Lung microvascular endothelial cell (primary cell): Measurements from ENCODE around the gene PCK1. TPM values are rescaled to one million over a fixed set of nuclear protein-coding genes. Genes with fewer than 3 reads are reported as not detected.

Source experiments
- DNase-seq, 2 donors: peaks; one replicate each; pipeline versions ENCODE4 v3.0.0 to v3.0.0-alpha.2; 2010; ENCODE audit warnings: low read depth in 2 of 2
- total RNA-seq: library from RNA; depleted of rRNA; stranded (reverse); fragments of >200 nt; gene quantifications from 2 replicates; pipeline ENCODE4 v1.2.1, GENCODE V29; 2014

Gene PCK1
- total RNA-seq, 1 donor from 2014 or later: not detected

GRCh38 chr20:57559658-57560553 is 1.0 kb upstream of the PCK1 start:
- DNase-seq: no peak

DNA sequence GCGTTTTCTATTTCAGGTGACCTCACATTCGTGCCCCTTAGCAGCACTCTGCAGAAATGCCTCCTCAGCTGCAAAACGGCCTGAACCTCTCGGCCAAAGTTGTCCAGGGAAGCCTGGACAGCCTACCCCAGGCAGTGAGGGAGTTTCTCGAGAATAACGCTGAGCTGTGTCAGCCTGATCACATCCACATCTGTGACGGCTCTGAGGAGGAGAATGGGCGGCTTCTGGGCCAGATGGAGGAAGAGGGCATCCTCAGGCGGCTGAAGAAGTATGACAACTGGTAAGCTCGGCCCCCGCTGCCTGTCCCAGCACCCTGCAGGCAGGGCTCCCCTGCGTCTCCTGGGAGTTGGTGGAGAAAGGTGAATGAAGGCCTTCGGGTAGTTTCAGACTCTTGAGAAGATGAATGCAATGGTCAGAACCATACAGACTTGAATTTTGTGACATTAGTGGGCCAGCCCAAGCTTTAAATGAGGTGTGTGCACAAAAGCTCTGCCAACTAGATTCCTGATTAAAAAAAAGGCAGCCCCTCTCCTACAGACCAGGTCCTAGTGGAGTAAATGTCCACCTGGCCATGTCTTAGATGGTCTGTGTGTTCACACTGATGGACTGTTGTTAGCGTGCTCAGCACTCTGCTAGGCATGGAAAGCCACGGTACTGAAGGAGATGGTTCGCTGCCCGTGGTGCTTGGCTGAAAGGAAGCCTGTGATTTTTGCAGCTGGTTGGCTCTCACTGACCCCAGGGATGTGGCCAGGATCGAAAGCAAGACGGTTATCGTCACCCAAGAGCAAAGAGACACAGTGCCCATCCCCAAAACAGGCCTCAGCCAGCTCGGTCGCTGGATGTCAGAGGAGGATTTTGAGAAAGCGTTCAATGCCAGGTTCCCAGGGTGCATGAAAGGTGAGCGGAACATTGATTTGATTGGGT is 708 bp downstream of the PCK1 start:
- no peak for DNase-seq

DNA sequence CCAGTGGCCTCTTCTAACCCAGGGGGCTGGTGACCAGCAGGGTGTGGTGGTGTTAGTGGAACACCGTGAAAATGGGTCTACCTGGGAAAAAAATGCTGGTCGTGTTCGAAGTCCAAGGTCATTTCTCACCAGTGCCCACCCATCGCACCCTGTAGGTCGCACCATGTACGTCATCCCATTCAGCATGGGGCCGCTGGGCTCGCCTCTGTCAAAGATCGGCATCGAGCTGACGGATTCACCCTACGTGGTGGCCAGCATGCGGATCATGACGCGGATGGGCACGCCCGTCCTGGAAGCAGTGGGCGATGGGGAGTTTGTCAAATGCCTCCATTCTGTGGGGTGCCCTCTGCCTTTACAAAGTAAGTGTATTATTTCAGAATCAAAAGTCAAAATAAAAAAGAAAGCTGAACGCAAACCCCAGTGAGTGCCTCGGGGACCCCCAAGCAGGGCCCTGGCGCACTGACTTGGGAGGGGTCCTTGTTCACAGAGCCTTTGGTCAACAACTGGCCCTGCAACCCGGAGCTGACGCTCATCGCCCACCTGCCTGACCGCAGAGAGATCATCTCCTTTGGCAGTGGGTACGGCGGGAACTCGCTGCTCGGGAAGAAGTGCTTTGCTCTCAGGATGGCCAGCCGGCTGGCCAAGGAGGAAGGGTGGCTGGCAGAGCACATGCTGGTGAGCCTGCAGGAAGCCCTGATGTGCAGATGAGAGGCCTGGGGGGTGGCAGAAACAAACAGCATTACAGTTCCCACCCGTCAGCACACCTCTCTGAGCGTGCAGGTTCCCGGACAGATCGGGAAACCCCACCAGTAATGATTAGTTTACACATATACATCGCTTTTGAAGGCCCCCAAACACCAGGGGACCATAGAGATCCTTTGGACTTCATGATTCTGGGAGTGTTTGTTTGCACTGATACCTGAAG is 1.9 kb downstream of the PCK1 start:
- DNase-seq: no peak

DNA sequence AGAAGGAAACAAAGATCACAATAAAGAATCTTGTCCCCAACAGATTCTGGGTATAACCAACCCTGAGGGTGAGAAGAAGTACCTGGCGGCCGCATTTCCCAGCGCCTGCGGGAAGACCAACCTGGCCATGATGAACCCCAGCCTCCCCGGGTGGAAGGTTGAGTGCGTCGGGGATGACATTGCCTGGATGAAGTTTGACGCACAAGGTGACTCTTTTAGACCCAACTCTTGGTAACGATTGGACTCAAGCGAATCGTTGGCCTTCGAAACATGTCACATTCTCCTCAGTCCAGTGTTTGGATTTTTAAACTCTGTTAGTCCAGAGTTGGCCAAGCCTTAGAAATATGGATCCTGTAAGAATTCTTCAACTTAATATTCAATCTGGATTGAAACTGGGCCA is 2.6 kb downstream of the PCK1 start:
- DNase-seq: no peak

DNA sequence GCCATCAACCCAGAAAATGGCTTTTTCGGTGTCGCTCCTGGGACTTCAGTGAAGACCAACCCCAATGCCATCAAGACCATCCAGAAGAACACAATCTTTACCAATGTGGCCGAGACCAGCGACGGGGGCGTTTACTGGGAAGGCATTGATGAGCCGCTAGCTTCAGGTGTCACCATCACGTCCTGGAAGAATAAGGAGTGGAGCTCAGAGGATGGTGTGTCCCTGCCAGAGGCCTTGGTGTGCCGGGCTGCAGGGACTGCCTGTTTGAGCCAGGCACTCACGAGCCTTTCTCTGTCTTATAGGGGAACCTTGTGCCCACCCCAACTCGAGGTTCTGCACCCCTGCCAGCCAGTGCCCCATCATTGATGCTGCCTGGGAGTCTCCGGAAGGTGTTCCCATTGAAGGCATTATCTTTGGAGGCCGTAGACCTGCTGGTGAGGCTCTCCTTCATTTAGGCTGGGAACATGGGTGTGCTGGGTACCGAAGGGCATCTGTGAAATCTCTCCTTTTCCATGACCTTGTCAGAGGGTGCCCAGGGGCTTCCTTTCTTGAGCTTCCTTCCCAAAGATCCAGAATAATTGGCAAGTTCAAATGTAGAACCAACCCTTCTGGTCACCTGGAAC is 3.4 kb downstream of the PCK1 start:
- DNase-seq: no peak

DNA sequence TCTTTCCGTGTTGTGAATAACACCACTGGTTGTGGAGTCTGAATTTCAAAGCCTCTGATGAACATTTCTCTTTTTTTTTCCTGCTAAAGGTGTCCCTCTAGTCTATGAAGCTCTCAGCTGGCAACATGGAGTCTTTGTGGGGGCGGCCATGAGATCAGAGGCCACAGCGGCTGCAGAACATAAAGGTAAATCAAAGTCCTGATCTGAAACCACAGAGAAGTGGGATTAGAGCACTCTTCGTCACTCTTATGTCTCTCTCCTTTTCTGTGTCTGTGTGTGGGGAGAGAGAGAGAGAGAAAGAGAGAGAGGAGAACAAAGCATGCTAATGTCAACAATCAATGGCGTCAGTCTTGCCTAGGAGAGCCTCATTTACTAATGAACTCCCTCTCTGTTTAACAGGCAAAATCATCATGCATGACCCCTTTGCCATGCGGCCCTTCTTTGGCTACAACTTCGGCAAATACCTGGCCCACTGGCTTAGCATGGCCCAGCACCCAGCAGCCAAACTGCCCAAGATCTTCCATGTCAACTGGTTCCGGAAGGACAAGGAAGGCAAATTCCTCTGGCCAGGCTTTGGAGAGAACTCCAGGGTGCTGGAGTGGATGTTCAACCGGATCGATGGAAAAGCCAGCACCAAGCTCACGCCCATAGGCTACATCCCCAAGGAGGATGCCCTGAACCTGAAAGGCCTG is 4.2 kb downstream of the PCK1 start:
- DNase-seq: no peak

DNA sequence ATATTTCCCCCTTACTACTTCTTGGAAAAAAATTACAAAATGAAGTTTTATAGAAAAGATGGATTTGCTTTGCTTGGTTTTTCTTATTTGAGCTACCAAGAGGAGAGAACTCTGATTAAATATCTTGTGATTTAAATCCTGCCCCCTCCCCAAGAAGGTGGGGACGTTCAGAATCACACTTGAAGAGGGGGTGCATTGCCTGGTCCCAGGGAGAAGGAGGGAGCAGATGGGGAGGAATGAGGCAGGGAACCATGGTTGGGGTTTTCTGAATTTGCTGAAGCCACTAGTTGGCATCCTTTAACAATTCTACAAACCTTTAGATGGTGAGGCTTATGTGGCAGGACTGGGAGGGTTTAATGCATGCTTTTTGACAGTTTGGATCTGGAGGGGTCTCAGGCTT is 5.5 kb downstream of the PCK1 start:
- DNase-seq: no peak

DNA sequence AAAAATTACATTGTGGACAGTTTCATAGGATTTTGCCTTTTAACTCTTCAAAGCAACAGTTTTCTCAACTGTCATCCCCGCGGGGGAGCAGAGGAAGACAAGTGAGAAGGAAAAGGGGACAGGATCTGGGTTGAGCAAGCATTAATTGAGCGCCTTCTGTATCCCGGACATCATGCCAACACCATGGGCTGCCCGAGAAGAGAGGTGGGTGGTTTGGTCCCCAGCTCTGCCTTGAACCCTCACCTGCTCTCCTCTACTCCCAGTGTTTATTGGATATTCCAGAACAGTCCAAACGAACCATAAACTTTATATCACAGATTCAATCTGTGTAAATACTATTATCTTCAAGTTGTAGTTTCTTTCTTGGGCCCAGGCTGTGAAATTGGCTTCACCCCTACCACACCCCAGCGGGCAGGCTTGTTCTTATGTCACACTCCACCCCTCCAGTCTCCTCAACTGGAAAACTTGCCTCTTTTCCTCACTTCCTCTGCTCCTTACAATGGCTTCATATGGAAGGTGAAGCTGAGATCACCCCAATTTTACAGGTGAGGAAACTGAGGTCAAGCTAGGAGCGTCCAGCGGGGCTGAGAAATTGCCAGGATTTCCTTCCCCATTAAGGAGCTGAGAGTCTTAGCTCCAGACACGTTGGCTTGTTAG is 6.0 kb downstream of the PCK1 start:
- no peak for DNase-seq

- DNase-seq: no peak
Measured at GRCh38 chr20:57567471-57568079, 6.7 kb downstream of the PCK1 start.

- peak in 1 of 2 donors; percentile 5 for DNase-seq
Measured at GRCh38 chr20:57568088-57568896, 7.4 kb downstream of the PCK1 start.

DNA sequence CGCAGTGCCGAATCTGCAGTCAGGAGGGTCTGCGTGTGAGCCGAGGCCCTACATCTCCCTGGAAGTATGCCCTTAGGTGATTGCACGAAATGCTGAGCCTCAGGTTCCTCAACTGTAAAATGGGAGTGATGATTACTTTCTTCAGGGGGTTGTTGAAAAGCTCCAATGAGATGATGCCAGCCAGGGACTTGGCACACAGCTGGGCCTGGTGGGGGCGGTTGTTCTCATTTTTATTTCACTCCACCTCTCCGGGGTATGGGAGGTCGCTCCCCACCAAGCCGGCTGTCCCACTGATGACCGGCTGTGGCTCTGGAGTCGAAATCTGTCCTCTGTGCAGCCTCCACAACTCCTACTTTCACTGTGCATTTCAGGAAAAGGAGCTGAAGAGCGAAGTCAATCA is 8.1 kb downstream of the PCK1 start:
- no peak for DNase-seq

DNA sequence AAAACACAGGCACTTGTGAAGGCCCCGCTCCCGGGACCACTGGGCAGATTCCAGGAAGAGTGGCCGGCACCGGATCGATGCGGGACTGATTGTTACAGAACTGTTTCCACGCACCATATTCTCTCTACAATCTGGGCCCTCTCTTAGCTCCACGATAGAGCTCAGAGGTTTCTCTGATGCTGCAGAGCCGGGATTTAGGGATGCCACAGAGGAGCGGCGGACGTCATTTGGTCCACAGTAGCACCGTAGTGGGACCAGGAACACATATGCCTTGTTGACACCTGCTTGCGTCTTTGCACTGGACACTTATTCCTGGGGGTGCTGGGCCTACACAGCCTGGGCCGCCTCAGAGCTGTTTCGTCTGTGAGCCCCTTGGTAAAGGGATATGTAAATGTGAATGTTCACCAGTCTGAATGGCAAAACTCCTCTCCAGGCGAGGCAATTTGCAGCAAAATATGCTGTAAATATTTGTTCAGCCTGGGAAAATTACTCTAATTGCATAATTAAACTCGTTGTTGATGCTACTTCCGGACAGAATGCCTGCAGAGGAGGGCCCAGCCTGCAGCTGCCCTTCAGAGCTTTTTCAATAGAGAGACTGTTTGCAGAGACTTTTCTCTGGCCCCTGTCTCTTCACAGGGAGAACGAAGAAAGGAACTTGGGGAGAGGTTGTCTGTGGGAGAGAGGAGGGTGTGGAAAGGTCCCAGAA is 9.4 kb downstream of the PCK1 start:
- no peak for DNase-seq

DNA sequence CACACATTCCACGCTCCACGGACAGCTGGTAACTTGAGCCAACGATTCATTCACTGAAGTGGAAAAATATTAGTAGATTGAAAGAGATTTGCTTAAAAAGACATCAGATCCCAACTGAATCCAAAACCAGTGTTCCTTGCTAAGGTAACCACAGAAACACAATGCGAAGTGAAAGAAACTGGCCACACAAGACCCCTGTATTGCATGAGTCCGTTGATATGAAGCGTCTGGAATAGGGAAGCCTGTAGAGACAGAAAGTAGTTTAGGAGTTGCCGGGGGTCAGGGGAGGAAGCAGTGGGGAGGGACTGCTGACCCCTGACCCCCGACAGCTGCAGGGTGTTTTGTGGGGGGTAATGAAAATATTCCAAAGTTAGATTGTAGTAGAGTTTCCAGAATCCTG is 10.0 kb downstream of the PCK1 start:
- no peak for DNase-seq

DNA sequence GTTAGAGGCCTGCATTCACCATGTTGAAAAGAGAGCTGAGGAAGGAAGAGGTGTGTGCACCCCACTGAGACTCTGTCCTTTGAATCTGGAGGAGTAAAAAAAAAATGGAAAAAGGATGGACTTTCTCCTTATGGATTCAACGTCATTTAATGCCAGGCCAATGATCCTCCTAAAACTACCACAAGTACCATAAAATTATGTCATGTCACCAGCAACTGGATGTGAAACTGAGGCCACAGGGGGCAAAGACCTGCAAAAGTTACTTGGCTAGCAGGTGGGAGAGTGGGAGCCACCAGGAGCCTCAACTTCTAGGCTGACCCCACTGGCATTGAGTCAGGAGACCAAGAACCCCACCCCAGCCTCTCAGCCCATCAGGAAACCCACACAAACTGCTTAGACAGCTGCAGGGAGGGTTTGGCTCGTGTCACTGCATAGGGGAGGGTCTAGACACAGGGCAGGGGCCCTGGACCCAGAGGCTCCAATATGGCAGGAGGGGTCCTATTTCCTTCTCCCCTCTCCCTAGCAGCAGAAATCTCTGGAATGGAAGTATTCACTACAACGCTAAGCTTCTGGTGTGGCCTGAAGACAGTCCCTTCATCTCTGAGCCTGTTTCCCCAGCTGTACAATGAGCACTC is 11.0 kb downstream of the PCK1 start:
- no peak for DNase-seq

DNA sequence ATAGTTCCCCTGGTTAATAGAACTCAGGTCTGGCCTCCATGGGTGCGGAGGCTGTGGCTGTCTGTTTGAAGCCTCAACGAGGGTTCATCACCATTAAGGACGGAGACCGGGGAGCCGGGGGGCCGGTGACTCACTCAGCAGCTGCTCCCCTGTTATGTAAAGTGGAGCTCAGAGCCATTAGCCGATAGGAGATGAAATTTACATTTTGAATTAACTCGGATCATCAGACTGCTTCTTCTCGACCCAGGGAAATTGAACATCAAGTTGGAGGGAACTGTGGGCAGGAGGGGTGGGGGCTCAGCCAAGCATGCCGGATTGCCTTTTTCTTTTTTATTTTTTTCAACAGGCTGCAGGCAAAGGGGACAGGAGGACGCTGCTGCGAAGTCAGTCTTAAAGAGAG is 12.3 kb downstream of the PCK1 start:
- no peak for DNase-seq

DNA sequence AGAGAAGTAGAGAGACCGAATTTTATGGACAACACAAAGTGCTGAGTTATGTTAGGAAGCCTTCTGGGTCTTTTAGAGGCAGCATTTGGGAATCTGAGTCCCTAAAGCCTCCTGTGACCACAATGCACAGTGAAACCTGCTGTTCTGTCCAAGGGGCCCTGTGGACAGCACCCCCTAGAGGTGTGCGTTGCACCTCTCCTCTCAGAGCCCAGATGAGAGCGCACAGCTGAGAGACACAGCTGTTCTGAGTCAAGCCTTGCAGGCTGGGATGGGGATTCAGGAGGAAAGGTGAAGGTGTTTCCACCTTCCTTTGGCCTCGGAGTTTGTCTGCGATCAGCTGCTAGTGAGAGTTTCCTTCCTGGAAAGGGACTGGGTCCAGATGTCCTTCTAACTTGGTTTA is 13.0 kb downstream of the PCK1 start:
- no peak for DNase-seq

DNA sequence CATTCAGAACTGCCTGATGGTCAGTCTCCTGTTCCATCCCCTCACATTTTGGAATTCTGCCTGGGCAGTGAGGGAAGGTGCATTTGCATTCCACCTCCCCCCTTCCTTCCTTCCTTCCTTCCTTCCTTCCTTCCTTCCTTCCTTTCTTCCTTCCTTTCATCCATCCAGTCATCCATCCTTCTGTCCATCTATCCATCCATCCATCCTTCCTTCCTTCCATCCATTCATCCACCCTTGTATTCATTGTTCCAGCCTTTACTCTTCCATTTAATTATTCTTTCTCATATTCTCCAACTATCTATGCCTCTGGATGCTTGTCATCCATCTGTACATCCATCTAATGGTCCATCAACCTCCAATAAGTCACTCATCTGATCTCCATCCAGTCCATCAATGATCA is 14.0 kb downstream of the PCK1 start:
- no peak for DNase-seq
